Measurements from ENCODE around the gene NFIB.

DNA sequence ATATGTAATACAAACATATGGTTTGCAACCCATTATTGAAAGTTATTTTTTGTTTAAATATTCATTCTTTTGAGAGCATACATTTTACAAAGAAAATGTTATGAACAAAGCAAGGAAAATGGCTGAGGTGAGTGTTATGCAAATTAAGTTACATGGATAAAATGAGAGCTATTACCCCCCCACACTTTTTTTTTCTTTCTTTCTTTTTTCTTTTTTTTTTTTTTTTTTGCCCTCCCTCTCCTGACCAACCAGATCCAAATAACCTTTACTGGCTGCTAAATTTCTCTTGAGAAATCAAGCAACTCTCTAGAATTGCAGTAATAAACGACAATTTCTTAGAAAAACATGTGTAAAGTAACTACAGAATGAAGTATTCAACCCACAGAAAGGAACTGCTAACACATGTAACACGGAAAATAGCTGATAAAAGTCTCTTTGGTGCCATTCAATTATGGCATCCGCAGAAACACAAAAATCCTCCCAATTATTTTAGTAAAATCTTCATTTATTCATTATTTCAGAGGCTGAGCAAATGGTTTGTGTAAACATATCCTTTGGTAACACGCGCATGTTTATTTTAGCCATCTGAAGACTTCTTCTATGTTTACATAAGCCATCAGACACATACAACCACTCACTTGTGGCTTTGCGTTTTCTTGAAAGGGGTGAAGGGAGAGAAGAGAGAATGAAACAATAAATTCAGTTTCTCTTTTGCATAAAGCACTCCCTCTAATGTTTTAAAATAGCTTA is 216.1 kb downstream of the NFIB start:
- TF ChIP-seq, protein P1, sequence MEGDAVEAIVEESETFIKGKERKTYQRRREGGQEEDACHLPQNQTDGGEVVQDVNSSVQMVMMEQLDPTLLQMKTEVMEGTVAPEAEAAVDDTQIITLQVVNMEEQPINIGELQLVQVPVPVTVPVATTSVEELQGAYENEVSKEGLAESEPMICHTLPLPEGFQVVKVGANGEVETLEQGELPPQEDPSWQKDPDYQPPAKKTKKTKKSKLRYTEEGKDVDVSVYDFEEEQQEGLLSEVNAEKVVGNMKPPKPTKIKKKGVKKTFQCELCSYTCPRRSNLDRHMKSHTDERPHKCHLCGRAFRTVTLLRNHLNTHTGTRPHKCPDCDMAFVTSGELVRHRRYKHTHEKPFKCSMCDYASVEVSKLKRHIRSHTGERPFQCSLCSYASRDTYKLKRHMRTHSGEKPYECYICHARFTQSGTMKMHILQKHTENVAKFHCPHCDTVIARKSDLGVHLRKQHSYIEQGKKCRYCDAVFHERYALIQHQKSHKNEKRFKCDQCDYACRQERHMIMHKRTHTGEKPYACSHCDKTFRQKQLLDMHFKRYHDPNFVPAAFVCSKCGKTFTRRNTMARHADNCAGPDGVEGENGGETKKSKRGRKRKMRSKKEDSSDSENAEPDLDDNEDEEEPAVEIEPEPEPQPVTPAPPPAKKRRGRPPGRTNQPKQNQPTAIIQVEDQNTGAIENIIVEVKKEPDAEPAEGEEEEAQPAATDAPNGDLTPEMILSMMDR (IDR thresholded peaks at IDR 0.05), result no peak
- TF ChIP-seq POLR2A (IDR thresholded peaks at IDR 0.05), result no peak
